ENCODE results near the gene PCSK5.

DNA sequence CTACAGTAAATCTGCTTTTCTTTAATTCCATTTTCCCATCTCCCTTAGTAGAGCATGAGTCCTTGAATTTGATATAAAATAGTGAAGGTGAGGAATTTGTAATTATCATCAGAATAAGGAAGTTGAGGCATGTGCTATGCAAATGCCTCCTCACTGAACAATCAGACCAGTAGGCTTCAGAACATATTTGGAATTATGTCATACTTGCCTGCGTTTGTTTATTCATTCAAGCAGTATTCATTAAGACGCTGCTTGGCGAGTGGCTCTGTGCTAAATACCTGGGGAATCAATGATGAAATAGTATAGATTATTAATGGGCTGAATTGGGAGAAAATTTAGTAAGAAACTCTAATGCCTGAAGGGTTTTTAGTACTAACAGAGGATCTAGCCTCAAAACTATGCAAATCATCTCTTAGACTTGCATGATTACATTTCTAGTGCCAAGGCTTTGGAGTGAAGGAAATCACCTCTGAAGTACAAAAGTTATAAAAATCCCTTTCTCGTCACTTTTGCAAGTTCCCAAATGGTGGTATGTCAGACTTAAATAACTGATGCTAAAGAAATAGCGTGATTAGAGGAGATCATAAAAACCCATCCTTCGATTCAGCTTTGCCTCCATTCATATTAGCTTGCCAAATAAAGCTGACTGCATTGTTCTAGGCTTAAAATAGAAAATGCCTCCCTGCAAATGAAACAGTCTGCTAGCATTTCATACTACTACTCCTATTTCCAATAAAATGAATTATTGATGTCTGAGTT is 141.7 kb downstream of the PCSK5 start:
- TF ChIP-seq, protein P1, sequence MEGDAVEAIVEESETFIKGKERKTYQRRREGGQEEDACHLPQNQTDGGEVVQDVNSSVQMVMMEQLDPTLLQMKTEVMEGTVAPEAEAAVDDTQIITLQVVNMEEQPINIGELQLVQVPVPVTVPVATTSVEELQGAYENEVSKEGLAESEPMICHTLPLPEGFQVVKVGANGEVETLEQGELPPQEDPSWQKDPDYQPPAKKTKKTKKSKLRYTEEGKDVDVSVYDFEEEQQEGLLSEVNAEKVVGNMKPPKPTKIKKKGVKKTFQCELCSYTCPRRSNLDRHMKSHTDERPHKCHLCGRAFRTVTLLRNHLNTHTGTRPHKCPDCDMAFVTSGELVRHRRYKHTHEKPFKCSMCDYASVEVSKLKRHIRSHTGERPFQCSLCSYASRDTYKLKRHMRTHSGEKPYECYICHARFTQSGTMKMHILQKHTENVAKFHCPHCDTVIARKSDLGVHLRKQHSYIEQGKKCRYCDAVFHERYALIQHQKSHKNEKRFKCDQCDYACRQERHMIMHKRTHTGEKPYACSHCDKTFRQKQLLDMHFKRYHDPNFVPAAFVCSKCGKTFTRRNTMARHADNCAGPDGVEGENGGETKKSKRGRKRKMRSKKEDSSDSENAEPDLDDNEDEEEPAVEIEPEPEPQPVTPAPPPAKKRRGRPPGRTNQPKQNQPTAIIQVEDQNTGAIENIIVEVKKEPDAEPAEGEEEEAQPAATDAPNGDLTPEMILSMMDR (IDR thresholded peaks at IDR 0.05), result no peak
- no peak for TF ChIP-seq POLR2A (IDR thresholded peaks at IDR 0.05)

All from adrenal gland (tissue), 5 donors.